DMS 273 (cell line): ENCODE data around the gene NBPF10.
"Not testable (repeated sequence)": the region's sequence is repeated elsewhere in the genome, so short reads cannot be mapped to it uniquely, and the experiment has no call there.

ENCODE experiments used
- DNase-seq: peaks from one replicate; lab custom pipeline; 2025; ENCODE audit not compliant: unreplicated experiment; lab: John Stamatoyannopoulos, UW

Gene NBPF10

GRCh38 chr1:146144465-146144864 is at the start of gene NBPF10:
NBPF10 (minus strand) TSS chr1:146144804; CDS start chr1:146144769, 35 bp downstream.
- DNase-seq, result not testable (repeated sequence)

- not testable (repeated sequence) for DNase-seq
Observed at GRCh38 chr1:146174531-146174930, 29.9 kb upstream of the NBPF10 start.

- DNase-seq, result not testable (repeated sequence)
Observed at GRCh38 chr1:146167740-146168139, 23.1 kb upstream of the NBPF10 start.

GRCh38 chr1:146167273-146167672 is 22.7 kb upstream of the NBPF10 start:
- not testable (repeated sequence) for DNase-seq
